HG03457 (cell line): ENCODE measurements around the gene TMEM63C.
"Not testable (repeated sequence)": the region's sequence is repeated elsewhere in the genome, so short reads cannot be mapped to it uniquely, and the experiment has no call there.

Source experiments
- ATAC-seq: cut with Tn5 transposase; IDR thresholded peaks from one replicate; pipeline ENCODE4 v1.9.1; 2021; ENCODE audit warnings: moderate number of reproducible peaks; ENCODE audit not compliant: unreplicated experiment

Gene TMEM63C

GRCh38 chr14:77155083-77155482 lies 26.5 kb upstream of the TMEM63C start:
- no peak for ATAC-seq

- ATAC-seq: no peak
Observed at GRCh38 chr14:77157740-77158139, 23.9 kb upstream of the TMEM63C start.

GRCh38 chr14:77158175-77158881 lies 23.3 kb upstream of the TMEM63C start:
- no peak for ATAC-seq

DNA sequence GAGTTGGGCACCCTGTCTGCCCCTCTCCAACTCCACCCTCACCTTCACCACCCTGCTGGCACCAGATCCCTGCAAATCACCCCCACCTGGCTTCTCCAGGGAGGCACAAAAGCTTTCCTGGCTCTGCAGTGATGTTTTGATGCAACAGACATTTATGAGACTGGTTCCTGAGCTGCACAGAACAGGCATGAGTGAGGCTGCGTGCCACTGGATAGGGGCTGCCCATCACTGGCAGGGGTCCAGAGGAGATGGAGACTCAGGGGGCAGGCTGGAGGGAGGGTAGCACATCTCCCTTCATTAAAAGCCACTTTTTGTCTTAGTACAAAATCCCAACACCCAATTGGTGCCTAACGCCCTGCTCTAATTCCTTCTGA lies 22.7 kb upstream of the TMEM63C start:
- no peak for ATAC-seq

- no peak for ATAC-seq
Observed at GRCh38 chr14:77161011-77161410, 20.6 kb upstream of the TMEM63C start.

- ATAC-seq: no peak
Observed at GRCh38 chr14:77170045-77170444, 11.6 kb upstream of the TMEM63C start.

GRCh38 chr14:77172916-77173315 lies 8.7 kb upstream of the TMEM63C start:
- no peak for ATAC-seq

GRCh38 chr14:77173911-77174617 lies 7.5 kb upstream of the TMEM63C start:
- not testable (repeated sequence) for ATAC-seq

- ATAC-seq: no peak
Observed at GRCh38 chr14:77175843-77176242, 5.8 kb upstream of the TMEM63C start.

DNA sequence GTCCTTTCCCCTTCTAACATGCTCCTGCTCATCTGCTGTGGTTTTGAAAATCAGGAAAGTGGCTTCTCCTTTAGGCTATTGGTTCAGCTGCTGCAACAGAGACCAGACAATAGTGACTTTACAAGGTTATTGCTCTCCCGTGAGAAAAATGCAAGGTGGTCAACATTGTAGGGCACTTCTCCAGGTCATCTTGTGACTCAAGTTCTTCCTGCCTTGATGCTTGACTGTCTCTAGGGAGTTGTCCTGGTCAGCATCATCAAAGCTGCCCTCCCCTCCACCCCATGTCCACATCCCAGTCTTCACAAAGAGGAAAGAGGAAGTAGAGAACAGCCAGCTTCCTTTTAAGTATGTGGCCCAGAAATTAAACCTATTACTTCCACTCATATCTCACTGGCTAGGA lies 3.9 kb upstream of the TMEM63C start:
- ATAC-seq: no peak

- no peak for ATAC-seq
Observed at GRCh38 chr14:77178656-77179055, 2.9 kb upstream of the TMEM63C start.

DNA sequence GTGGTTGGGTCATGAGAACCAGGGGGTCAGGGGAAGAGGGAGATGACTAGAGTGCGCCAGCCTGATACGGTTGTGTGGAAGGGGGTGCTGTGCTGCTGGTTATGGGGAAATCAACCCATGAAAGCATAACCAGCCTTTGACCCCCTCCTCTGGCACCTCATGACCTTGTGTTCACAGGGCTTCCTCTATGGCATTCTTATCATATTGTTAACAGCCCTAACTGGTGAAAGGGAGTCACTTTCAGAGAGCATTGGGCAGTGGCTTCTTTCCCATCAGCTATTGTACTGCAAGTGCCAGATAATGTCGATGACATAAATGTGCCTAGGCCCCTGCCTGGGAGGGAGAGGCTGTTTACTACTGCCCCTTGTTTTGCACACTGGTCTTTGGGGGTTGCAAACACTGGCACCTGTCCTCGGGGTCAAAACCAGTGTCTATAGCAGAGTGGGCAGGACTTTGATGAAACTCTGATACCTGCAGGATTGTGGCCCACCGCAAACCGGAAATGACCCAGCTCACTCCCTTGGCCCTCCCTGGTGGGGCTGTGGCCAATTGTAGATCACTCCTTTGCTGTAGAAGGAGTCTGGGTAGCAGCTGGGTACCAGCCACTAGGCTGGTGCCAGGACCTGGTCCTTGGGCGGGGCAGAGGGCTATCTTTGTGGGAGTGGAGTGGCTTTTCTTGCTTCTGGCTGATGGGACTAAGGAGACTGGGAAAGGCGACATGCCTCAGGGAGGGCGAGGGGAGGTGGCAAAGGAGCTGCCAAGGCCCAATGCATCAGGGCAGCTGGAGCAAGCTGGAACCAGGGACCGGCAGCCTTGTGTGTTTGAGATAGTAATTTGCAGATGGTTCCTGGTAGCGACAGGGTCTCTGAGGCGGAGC lies 634 bp upstream of the TMEM63C start:
- no peak for ATAC-seq

GRCh38 chr14:77183896-77184295 lies 2.3 kb downstream of the TMEM63C start:
- no peak for ATAC-seq

DNA sequence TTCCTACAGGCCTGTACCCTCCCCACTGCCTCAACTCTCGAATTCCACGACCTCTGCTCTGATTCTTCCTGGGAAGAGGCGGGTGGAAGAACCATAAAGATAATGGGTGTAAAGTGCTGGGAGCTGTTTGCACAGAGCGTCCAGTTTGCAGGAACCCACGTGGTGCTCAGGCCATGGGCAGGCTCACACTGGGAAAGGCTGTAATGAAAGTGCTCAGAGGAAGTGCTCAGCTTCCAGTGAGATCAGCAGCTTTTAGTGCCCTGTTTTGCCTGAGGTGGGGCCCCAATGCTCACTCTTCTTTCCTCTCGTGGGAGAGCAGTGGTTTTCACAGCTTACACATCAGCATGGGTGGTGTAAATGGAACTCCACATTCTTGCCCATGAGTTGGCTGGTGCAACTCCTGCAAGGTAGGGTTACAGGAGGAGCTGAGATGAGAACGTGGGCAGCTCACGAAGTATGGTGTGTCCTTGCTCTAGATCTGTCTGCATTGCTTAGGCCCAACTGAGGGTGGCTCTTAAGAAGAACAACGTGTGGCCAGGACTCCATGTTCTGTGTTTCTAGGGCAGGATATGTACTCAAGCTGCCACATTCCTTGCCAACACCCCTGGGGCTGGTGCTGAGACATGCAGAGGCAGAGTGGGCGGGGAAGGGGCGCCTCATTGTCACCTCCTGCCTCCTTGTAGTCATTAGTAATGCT lies 2.9 kb downstream of the TMEM63C start:
- no peak for ATAC-seq

GRCh38 chr14:77185093-77185465 lies 3.5 kb downstream of the TMEM63C start:
- ATAC-seq: no peak

GRCh38 chr14:77186911-77187648 lies 5.5 kb downstream of the TMEM63C start:
- no peak for ATAC-seq

DNA sequence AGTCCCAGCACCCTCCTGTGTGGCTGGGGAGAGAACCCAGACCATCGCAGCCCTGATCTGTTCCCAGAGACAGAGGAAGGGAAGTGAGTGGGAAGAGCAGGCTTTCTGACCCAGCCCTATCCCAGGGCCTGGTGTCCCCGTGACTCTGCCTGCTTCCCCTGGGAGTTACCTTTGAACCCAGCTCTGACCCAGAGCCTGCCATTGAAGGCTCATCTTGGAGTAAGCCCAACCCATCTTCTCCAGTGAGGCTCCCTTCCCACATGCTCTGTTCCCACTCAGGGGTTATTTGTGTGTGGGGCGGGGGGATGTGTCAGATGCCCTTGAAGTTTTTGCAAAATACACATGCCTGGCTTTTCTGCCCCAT lies 6.0 kb downstream of the TMEM63C start:
- no peak for ATAC-seq

DNA sequence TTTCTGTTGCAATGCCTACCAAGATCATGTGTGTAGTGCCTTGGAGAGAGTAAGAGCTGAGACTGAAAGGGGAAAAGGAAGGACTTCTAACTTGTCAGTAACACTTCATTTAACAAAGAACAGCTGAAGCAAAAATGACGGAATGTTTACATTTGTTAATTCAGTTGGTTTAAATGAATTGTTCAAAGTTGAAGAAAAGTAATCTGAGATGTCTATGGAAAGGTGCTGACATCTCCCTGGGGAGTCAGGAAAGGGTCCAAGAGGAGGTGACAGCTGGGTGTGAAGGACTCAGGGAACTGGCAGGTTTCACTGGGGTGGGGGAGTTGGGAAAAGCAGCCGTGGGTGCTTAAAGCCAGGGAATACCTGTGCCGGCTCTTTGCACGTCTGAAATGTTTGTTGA lies 7.9 kb downstream of the TMEM63C start:
- no peak for ATAC-seq

DNA sequence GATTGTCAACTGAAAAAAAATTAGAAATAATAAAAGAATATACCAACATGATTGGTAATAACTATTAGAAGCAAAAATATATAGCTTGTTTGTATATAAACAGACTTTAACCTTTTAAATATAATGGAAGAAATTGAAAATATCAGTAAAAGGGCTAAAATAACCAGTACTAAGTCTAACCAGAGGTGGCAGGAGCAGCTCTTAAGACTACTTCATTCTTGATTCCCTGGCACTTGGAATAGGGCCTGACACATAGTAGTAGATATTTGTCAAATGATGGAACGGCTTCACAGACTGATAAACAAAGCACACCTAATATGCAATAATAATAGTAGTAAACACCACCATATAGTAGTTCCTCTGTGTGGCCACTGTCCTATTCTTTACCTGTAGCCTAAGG lies 9.4 kb downstream of the TMEM63C start:
- no peak for ATAC-seq

DNA sequence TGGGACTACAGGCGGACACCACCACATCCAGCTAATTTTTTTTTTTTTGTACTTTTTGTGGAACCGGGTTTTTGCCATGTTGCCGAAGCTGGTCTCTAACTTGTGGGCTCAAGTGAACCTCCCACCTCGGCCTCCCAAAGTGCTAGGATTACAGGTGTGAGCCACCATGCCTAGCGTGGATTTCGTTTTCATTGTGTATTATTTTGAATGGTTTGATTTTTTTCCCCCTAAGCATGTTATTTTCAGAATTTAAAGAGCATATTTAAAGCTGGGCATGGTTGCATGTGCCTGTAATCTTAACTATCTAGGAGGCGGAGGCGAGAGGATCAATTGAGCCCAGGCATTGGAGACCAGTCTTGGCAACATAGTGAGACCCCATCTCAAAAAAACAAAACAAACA lies 13.1 kb downstream of the TMEM63C start:
- no peak for ATAC-seq

GRCh38 chr14:77195766-77196165 lies 14.2 kb downstream of the TMEM63C start:
- no peak for ATAC-seq
